Lower lobe of right lung (tissue), 2 donors: ENCODE measurements around the gene TMEM156. TPM values are rescaled to one million over a fixed set of nuclear protein-coding genes. Genes with fewer than 3 reads are reported as not detected.
"Not testable (repeated sequence)": the region's sequence is repeated elsewhere in the genome, so short reads cannot be mapped to it uniquely, and the experiment has no call there.

ENCODE experiments used
- ATAC-seq, 2 donors: fragments of 200-7000 bp; cut with Tn5 transposase; one replicate each; pipeline ENCODE4 v1.9.1; 2020 to 2022; ENCODE audit warnings: mild to moderate bottlenecking in 2 of 2, moderate library complexity in 2 of 2
- DNase-seq: peaks from one replicate; pipeline ENCODE4 v3.0.0-alpha.2; 2020
- H3K27ac ChIP-seq: fragments of 200-600 bp; one replicate; pipeline ENCODE4 v1.8.0; 2022
- H3K27me3 ChIP-seq: fragments of 200-600 bp; one replicate; pipeline ENCODE4 v1.8.0; 2022; ENCODE audit warnings: low read depth
- H3K36me3 ChIP-seq: fragments of 200-600 bp; one replicate; pipeline ENCODE4 v1.8.0; 2022; ENCODE audit warnings: mild to moderate bottlenecking
- H3K4me1 ChIP-seq: fragments of 200-600 bp; one replicate; pipeline ENCODE4 v1.8.0; 2022
- H3K4me3 ChIP-seq: fragments of 200-600 bp; one replicate; pipeline ENCODE4 v1.8.0; 2022; ENCODE audit warnings: mild to moderate bottlenecking
- H3K9me3 ChIP-seq: fragments of 200-600 bp; one replicate; pipeline ENCODE4 v1.8.0; 2022
- CTCF ChIP-seq: fragments of 200-600 bp; IDR thresholded peaks from one replicate; pipeline ENCODE4 v1.8.0; 2022; ENCODE audit warnings: antibody characterized with exemption, mild to moderate bottlenecking
- intact Hi-C: fragments of 100-400 bp; cut with DNase I; formaldehyde crosslinking; loops from one replicate; pipeline ENCODE4 v1.11.0; 2022
- total RNA-seq: library from RNA; stranded (reverse); fragmentation: NEBNext Ultra II Directional; extraction: Animal tissue kit (Norgen Biotek cat#: 25700); gene quantifications from one replicate; pipeline ENCODE4 v1.2.1, GENCODE V29; 2021
- donor health status: DM: no; HTN: yes; CAD: no; lungs with severe emphysema.

TMEM156 gene
- total RNA-seq, 1 donor from 2014 or later, result 0.62 TPM

DNA sequence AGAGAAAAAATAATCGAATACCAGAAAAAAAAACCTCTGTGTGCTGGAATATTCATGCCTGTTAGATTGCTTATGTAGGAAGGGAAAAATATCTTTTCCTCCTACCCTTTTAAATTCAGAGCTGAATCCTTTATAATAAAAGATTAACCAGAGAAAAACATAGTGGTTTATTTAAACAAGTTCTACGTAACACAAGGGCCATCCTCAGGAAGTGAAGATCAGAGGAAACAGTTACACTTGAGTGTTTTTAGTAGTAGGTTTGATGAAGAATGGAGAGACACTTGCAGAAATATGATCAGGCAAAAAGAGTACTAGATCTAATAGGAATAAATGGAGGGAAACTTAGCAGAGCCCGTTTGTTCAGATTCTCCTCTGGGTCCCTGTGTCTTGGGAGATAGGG is 66.3 kb downstream of the TMEM156 start:
- DNase-seq, result no peak
- no peak for TF ChIP-seq CTCF
- intact Hi-C loops, result no loop called here
- H3K4me3 ChIP-seq, result no peak overlapping the region
- no peaks in the 10 kb centered on the region for H3K9me3 ChIP-seq
- no peak for ATAC-seq
- H3K36me3 ChIP-seq, result no peaks in the 10 kb centered on the region
- no peak overlapping the region for H3K27ac ChIP-seq
- H3K27me3 ChIP-seq, result no peaks in the 10 kb centered on the region
- no peaks in the 10 kb centered on the region for H3K4me1 ChIP-seq

DNA sequence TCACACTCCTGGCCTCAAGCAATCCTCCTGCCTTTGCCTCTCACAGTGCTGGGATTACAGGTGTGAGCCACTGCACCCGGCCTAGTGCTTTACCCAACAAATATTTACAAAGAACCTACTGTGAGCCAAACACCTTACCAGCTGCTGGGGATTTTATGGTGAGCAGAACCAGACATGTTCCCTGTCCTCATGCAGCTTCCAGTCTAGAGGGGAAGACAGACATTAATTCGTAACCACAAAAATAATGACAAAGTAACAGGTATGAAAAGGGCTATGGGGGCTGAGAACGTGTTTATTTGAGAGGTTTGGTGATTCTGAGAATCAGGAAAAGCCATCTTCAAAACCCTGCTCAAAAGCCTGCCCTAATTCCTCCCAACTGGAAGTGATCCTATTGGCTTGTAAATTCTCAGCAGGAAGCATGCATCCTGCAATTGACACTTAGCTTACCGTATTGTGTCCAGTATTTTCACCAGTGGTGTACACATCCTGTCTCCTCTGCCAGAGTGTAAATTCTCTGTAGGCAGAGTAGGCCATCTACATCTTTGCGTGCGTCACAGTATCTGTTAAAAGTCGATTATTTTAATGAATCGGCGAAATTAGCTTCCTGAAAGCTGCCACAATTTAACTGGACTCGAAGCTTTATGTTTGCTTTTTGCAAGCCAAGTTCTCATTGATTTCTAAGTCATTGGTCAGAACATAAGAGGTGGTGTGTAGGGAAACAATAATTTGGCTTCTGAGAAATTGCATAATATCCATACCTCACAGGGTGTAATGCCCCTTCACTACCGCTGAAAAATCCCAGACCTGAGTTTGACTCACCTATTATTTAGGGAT is 67.0 kb downstream of the TMEM156 start:
- Histone ChIP-seq H3K4me3 (no peak overlapping the region), H3K4me1 (no peaks in the 10 kb centered on the region), H3K36me3 (no peaks in the 10 kb centered on the region), H3K27ac (no peak overlapping the region), H3K9me3 (no peaks in the 10 kb centered on the region), H3K27me3 (no peaks in the 10 kb centered on the region)
- ATAC-seq, result no peak
- intact Hi-C loops, result no loop called here
- TF ChIP-seq CTCF, result no peak
- no peak for DNase-seq

GRCh38 chr4:38959248-38959647 is 73.0 kb downstream of the TMEM156 start:
- not testable (repeated sequence) for ATAC-seq, H3K27me3 ChIP-seq

DNA sequence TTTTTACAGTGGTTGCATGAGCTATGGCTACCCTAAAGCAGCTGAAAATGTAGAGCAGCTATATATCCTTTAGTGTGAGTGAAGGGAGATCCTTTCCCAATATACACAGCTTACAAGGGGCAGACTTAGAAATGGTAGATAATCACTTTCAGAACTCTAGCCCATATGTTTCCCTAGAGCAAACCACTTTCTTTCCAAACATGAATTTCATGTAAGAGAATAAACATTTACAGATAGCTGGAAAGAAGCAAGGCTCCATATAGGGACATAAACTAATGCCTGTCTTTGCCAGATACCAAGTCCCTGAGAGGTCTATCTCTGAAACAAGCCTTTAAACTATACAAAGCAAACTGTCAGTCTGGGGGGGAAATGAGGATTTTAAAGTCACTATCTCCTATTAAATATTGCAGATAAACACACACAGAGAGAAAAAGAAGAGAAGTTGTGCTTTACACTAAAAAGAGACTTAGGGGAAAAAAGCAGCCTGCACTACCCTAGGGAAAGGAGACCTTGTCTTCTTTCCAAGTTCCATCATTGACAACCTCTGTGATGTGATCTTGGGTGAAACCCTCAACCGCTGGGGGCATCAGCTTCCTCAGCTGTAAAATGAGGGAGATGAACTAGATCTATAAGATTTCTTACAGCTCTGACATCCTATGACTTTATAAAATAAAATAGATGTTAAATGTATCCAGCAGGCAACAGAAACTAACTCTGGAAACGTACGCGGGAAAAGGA is 73.6 kb downstream of the TMEM156 start:
- Histone ChIP-seq H3K27me3 (no peaks in the 10 kb centered on the region), H3K4me3 (no peak overlapping the region), H3K4me1 (no peaks in the 10 kb centered on the region), H3K36me3 (no peaks in the 10 kb centered on the region), H3K27ac (no peak overlapping the region), H3K9me3 (no peaks in the 10 kb centered on the region)
- no peak for TF ChIP-seq CTCF
- ATAC-seq (no peak), DNase-seq (no peak)
- intact Hi-C loops, result no loop called here

More at GRCh38 chr4:38959248-38959647, 73.0 kb downstream of the TMEM156 start:
- DNase-seq, H3K9me3 ChIP-seq, H3K27ac ChIP-seq, H3K36me3 ChIP-seq, H3K4me3 ChIP-seq, H3K4me1 ChIP-seq, intact Hi-C loops: not testable (repeated sequence)

- intact Hi-C loops, result no loop called here
- no peak overlapping the region for H3K27ac ChIP-seq
- no peaks in the 10 kb centered on the region for H3K9me3 ChIP-seq
- no peaks in the 10 kb centered on the region for H3K27me3 ChIP-seq
- H3K4me3 ChIP-seq, result no peak overlapping the region
- no peaks in the 10 kb centered on the region for H3K4me1 ChIP-seq
- DNase-seq, result no peak
- TF ChIP-seq CTCF, result no peak
- no peaks in the 10 kb centered on the region for H3K36me3 ChIP-seq
- ATAC-seq, result no peak
Measured at GRCh38 chr4:38957893-38958292, 74.3 kb downstream of the TMEM156 start.
